Stomach smooth muscle (tissue), 2 donors: ENCODE results near the gene AEBP1.

Source experiments
- H3K27ac ChIP-seq: one replicate; pipeline ENCODE4 v1.7.0; 2013; ENCODE audit warnings: mild to moderate bottlenecking, low read length, inconsistent platforms
- H3K27me3 ChIP-seq, 2 donors: one replicate each; pipeline ENCODE4 v1.7.0; 2013; ENCODE audit warnings: low read length in 2 of 2; ENCODE audit not compliant: insufficient read depth in 2 of 2, control insufficient read depth in 1 of 2
- H3K36me3 ChIP-seq, 2 donors: one replicate each; pipeline ENCODE4 v1.7.0; 2013; ENCODE audit warnings: low read length in 2 of 2; ENCODE audit not compliant: control insufficient read depth in 2 of 2, insufficient read depth in 2 of 2
- H3K4me1 ChIP-seq: one replicate; pipeline ENCODE4 v1.7.0; 2013; ENCODE audit warnings: low read length; ENCODE audit not compliant: control insufficient read depth, insufficient read depth
- H3K4me3 ChIP-seq, 2 donors: one replicate each; pipeline ENCODE4 v1.7.0; 2013; ENCODE audit warnings: low read length in 2 of 2
- H3K9ac ChIP-seq, 2 donors: one replicate each; pipeline ENCODE4 v1.7.0; 2013; ENCODE audit warnings: low read length in 2 of 2, mild to moderate bottlenecking in 1 of 2
- H3K9me3 ChIP-seq, 2 donors: one replicate each; pipeline ENCODE4 v1.7.0; 2013; ENCODE audit warnings: low read length in 2 of 2; ENCODE audit not compliant: control insufficient read depth in 2 of 2
- donor health status: healthy.
- donor health status: Pancreatic carcinoma.

AEBP1 gene

GRCh38 chr7:44067064-44067951, 36.8 kb upstream of the AEBP1 start:
- no peaks in the 10 kb centered on the region for H3K9me3 ChIP-seq
- H3K27me3 ChIP-seq, result no peaks in the 10 kb centered on the region
- H3K36me3 ChIP-seq, result no peaks in the 10 kb centered on the region
- H3K4me3 ChIP-seq, result no peak overlapping the region
- H3K27ac ChIP-seq, result no peak overlapping the region
- no peak overlapping the region for H3K9ac ChIP-seq
- peaks cover 40% of the 10 kb centered on the region for H3K4me1 ChIP-seq

- Histone ChIP-seq H3K9ac (no peak overlapping the region), H3K27me3 (no peaks in the 10 kb centered on the region), H3K4me3 (no peak overlapping the region), H3K9me3 (no peaks in the 10 kb centered on the region), H3K4me1 (peaks cover 48% of the 10 kb centered on the region), H3K36me3 (peaks cover under 1 to 4% of the 10 kb centered on the region in 2 donors), H3K27ac (no peak overlapping the region)
These were observed 36.1 kb upstream of the AEBP1 start for GRCh38 chr7:44068054-44068453.

GRCh38 chr7:44071726-44072363, 32.3 kb upstream of the AEBP1 start:
- Histone ChIP-seq H3K9me3 (no peaks in the 10 kb centered on the region), H3K4me1 (peaks cover 31% of the 10 kb centered on the region), H3K27me3 (no peaks in the 10 kb centered on the region), H3K4me3 (no peak overlapping the region), H3K27ac (peak overlapping the region; percentile 73), H3K9ac (peak overlapping the region in 1 of 2 donors; percentile 13), H3K36me3 (peaks cover 17 to 23% of the 10 kb centered on the region in 2 donors)

- no peaks in the 10 kb centered on the region for H3K9me3 ChIP-seq
- H3K4me1 ChIP-seq, result peaks cover 28% of the 10 kb centered on the region
- peak overlapping the region; percentile 73 for H3K27ac ChIP-seq
- H3K4me3 ChIP-seq, result no peak overlapping the region
- peaks cover 25 to 29% of the 10 kb centered on the region in 2 donors for H3K36me3 ChIP-seq
- peak overlapping the region in 1 of 2 donors; percentile 13 for H3K9ac ChIP-seq
- H3K27me3 ChIP-seq, result no peaks in the 10 kb centered on the region
These were observed 31.5 kb upstream of the AEBP1 start for GRCh38 chr7:44072364-44073231.

- peaks cover 29% of the 10 kb centered on the region for H3K4me1 ChIP-seq
- no peaks in the 10 kb centered on the region for H3K27me3 ChIP-seq
- peaks cover 30 to 39% of the 10 kb centered on the region in 2 donors for H3K36me3 ChIP-seq
- H3K9ac ChIP-seq, result peak overlapping the region in 1 of 2 donors; percentile 5
- H3K9me3 ChIP-seq, result no peaks in the 10 kb centered on the region
- H3K27ac ChIP-seq, result peak overlapping the region; percentile 73
- H3K4me3 ChIP-seq, result no peak overlapping the region
These were observed 30.3 kb upstream of the AEBP1 start for GRCh38 chr7:44073664-44074348.

GRCh38 chr7:44074349-44074695, 29.8 kb upstream of the AEBP1 start:
- Histone ChIP-seq H3K4me1 (peaks cover 29% of the 10 kb centered on the region), H3K4me3 (no peak overlapping the region), H3K27me3 (no peaks in the 10 kb centered on the region), H3K27ac (peak overlapping the region; percentile 73), H3K9me3 (no peaks in the 10 kb centered on the region), H3K36me3 (peaks cover 34 to 43% of the 10 kb centered on the region in 2 donors), H3K9ac (no peak overlapping the region)

GRCh38 chr7:44075296-44076075, 28.7 kb upstream of the AEBP1 start:
- no peaks in the 10 kb centered on the region for H3K27me3 ChIP-seq
- H3K36me3 ChIP-seq, result peaks cover 40 to 50% of the 10 kb centered on the region in 2 donors
- H3K4me1 ChIP-seq, result peaks cover 29% of the 10 kb centered on the region
- H3K9ac ChIP-seq, result no peak overlapping the region
- H3K4me3 ChIP-seq, result no peak overlapping the region
- no peaks in the 10 kb centered on the region for H3K9me3 ChIP-seq
- H3K27ac ChIP-seq, result no peak overlapping the region

GRCh38 chr7:44076101-44076895, 27.8 kb upstream of the AEBP1 start:
- Histone ChIP-seq H3K9me3 (no peaks in the 10 kb centered on the region), H3K4me1 (peaks cover 36% of the 10 kb centered on the region), H3K27me3 (no peaks in the 10 kb centered on the region), H3K9ac (no peak overlapping the region), H3K4me3 (no peak overlapping the region), H3K36me3 (peaks cover 40 to 51% of the 10 kb centered on the region in 2 donors), H3K27ac (no peak overlapping the region)

- H3K9ac ChIP-seq, result no peak overlapping the region
- no peaks in the 10 kb centered on the region for H3K27me3 ChIP-seq
- no peak overlapping the region for H3K27ac ChIP-seq
- H3K36me3 ChIP-seq, result peaks cover 40 to 51% of the 10 kb centered on the region in 2 donors
- no peaks in the 10 kb centered on the region for H3K9me3 ChIP-seq
- H3K4me3 ChIP-seq, result no peak overlapping the region
- H3K4me1 ChIP-seq, result peaks cover 35% of the 10 kb centered on the region
These were observed 27.1 kb upstream of the AEBP1 start for GRCh38 chr7:44077061-44077460.
